ENCODE results near the gene NRP2.

GRCh38 chr2:205703471-205704126, 21.3 kb downstream of the NRP2 start:
- TF ChIP-seq POLR2AphosphoS5 (IDR thresholded peaks at IDR 0.05), result no peak
- no peak for TF ChIP-seq CTCF (IDR thresholded peaks at IDR 0.05 in 8 of 11, conservative IDR thresholded peaks at IDR 0.05 in 3 of 11)
